GM12864 (cell line): ENCODE results near the gene TMEM200A.

Experiments used
- DNase-seq: peaks from one replicate; pipeline ENCODE4 v3.0.0-alpha.2; 2011; ENCODE audit warnings: low read depth
- H3K4me3 ChIP-seq: 2 replicates; pipeline ENCODE4 v1.5.1; 2011; ENCODE audit warnings: mild to moderate bottlenecking, low read depth, low read length, control low read depth
- CTCF ChIP-seq: IDR thresholded peaks from 2 replicates; pipeline ENCODE4 v1.5.1; 2011; ENCODE audit warnings: low read depth, mild to moderate bottlenecking, moderate library complexity, low read length, control low read depth, inconsistent platforms; ENCODE audit errors: missing control alignments

The TMEM200A gene

GRCh38 chr6:130453230-130453629 lies 87.4 kb downstream of the TMEM200A start:
- TF ChIP-seq CTCF: no peak
- no peak for DNase-seq
- no peak overlapping the region for H3K4me3 ChIP-seq

- H3K4me3 ChIP-seq: no peak overlapping the region
- DNase-seq: no peak
- no peak for TF ChIP-seq CTCF
Observed at GRCh38 chr6:130457605-130458004, 91.8 kb downstream of the TMEM200A start.

- DNase-seq: no peak
- TF ChIP-seq CTCF: no peak
- no peak overlapping the region for H3K4me3 ChIP-seq
Observed at GRCh38 chr6:130459316-130459715, 93.5 kb downstream of the TMEM200A start.

GRCh38 chr6:130460934-130461333 lies 95.1 kb downstream of the TMEM200A start:
- no peak overlapping the region for H3K4me3 ChIP-seq
- no peak for TF ChIP-seq CTCF
- DNase-seq: no peak

GRCh38 chr6:130466052-130466747 lies 100.4 kb downstream of the TMEM200A start:
- no peak overlapping the region for H3K4me3 ChIP-seq
- no peak for TF ChIP-seq CTCF
- no peak for DNase-seq

- no peak overlapping the region for H3K4me3 ChIP-seq
- no peak for TF ChIP-seq CTCF
- DNase-seq: no peak
Observed at GRCh38 chr6:130466748-130467061, 100.9 kb downstream of the TMEM200A start.

GRCh38 chr6:130467146-130468050 lies 101.6 kb downstream of the TMEM200A start:
- DNase-seq: no peak
- no peak for TF ChIP-seq CTCF
- H3K4me3 ChIP-seq: no peak overlapping the region
